C1 segment of cervical spinal cord (tissue), 14 donors: ENCODE measurements around the gene ACP6.
A peak's percentile ranks its signal among the peaks of the same experiment; 100 is the strongest.
"Not testable (repeated sequence)": the region's sequence is repeated elsewhere in the genome, so short reads cannot be mapped to it uniquely, and the experiment has no call there.

ENCODE experiments used
- DNase-seq, 14 donors: peaks; one replicate each; lab custom pipeline; 2025; lab: John Stamatoyannopoulos, UW

Gene ACP6

GRCh38 chr1:147670319-147671001 lies at the start of gene ACP6:
ACP6 (minus strand) TSS chr1:147670524; CDS start chr1:147670048, 476 bp downstream.
- DNase-seq, result peak; percentile 33 to 95 (median 86)

- DNase-seq, result no peak
These were observed 49.4 kb upstream of the ACP6 start for GRCh38 chr1:147719711-147720225.

GRCh38 chr1:147719029-147719698 lies 48.8 kb upstream of the ACP6 start:
- DNase-seq, result no peak

GRCh38 chr1:147717706-147718097 lies 47.4 kb upstream of the ACP6 start:
- DNase-seq, result no peak

GRCh38 chr1:147717051-147717705 lies 46.9 kb upstream of the ACP6 start:
- DNase-seq, result no peak

GRCh38 chr1:147712605-147713004 lies 42.3 kb upstream of the ACP6 start:
- no peak for DNase-seq

- peak in 13 of 14 donors; percentile 5 to 72 (median 52) for DNase-seq
These were observed 30.0 kb upstream of the ACP6 start for GRCh38 chr1:147700042-147701006.

GRCh38 chr1:147699686-147700041 lies 29.3 kb upstream of the ACP6 start:
- DNase-seq, result no peak

- DNase-seq, result no peak
These were observed 12.9 kb upstream of the ACP6 start for GRCh38 chr1:147683163-147683763.

- not testable (repeated sequence) for DNase-seq
These were observed 10.4 kb upstream of the ACP6 start for GRCh38 chr1:147680608-147681235.

GRCh38 chr1:147677681-147678080 lies 7.4 kb upstream of the ACP6 start:
- not testable (repeated sequence) for DNase-seq

GRCh38 chr1:147676311-147677085 lies 6.2 kb upstream of the ACP6 start:
- no peak for DNase-seq

- no peak for DNase-seq
These were observed 3.5 kb upstream of the ACP6 start for GRCh38 chr1:147673816-147674215.

- no peak for DNase-seq
These were observed 3.1 kb upstream of the ACP6 start for GRCh38 chr1:147673406-147673805.

GRCh38 chr1:147669469-147670318 lies 630 bp downstream of the ACP6 start:
- DNase-seq, result peak in 10 of 14 donors; percentile 23 to 73 (median 56)

GRCh38 chr1:147665521-147665920 lies 4.8 kb downstream of the ACP6 start:
- DNase-seq, result no peak

- no peak for DNase-seq
These were observed 6.1 kb downstream of the ACP6 start for GRCh38 chr1:147664206-147664605.

GRCh38 chr1:147654511-147654910 lies 15.8 kb downstream of the ACP6 start:
- DNase-seq, result no peak

GRCh38 chr1:147652306-147652705 lies 18.0 kb downstream of the ACP6 start:
- no peak for DNase-seq
